RWPE2 (cell line): ENCODE results near the gene CCDC33.
A peak's percentile ranks its signal among the peaks of the same experiment; 100 is the strongest.

Experiments used
- ATAC-seq: fragments of 200-7000 bp; cut with Tn5 transposase; 3 replicates; pipeline ENCODE4 v1.9.1; 2021; ENCODE audit warnings: low read depth
- DNase-seq: peaks from one replicate; pipeline ENCODE4 v3.0.0-alpha.2; 2020; ENCODE audit warnings: low spot score
- H3K27ac ChIP-seq: fragments of 450-650 bp; 2 replicates; pipeline ENCODE4 v1.5.1; 2017; ENCODE audit warnings: mild to moderate bottlenecking; ENCODE audit not compliant: poor library complexity, severe bottlenecking
- H3K27me3 ChIP-seq: fragments of 250-450 bp; sonication (Bioruptor Pico); 2 replicates; pipeline ENCODE4 v1.5.1; 2021; ENCODE audit warnings: mild to moderate bottlenecking, moderate library complexity; ENCODE audit not compliant: insufficient read depth, poor library complexity, severe bottlenecking
- H3K36me3 ChIP-seq: fragments of 250-450 bp; sonication (Bioruptor Pico); 2 replicates; pipeline ENCODE4 v1.5.1; 2020; ENCODE audit warnings: low read depth, mild to moderate bottlenecking, moderate library complexity
- H3K4me1 ChIP-seq: fragments of 250-450 bp; sonication (Bioruptor Pico); 2 replicates; pipeline ENCODE4 v1.5.1; 2021; ENCODE audit warnings: mild to moderate bottlenecking, moderate library complexity; ENCODE audit not compliant: insufficient read depth, poor library complexity, severe bottlenecking
- H3K4me3 ChIP-seq: fragments of 250-450 bp; sonication (Bioruptor Pico); 2 replicates; pipeline ENCODE4 v1.5.1; 2021; ENCODE audit warnings: mild to moderate bottlenecking, moderate library complexity; ENCODE audit not compliant: severe bottlenecking
- H3K9me3 ChIP-seq: fragments of 250-450 bp; sonication (Bioruptor Pico); 2 replicates; pipeline ENCODE4 v1.5.1; 2021; ENCODE audit warnings: mild to moderate bottlenecking, moderate library complexity; ENCODE audit not compliant: severe bottlenecking
- TF ChIP-seq, protein P1 (sequence below): fragments of 450-650 bp; IDR thresholded peaks from one replicate; pipeline ENCODE4 v1.5.1; 2017; ENCODE audit warnings: mild to moderate bottlenecking, moderate library complexity; ENCODE audit not compliant: poor library complexity, severe bottlenecking

Gene CCDC33

DNA sequence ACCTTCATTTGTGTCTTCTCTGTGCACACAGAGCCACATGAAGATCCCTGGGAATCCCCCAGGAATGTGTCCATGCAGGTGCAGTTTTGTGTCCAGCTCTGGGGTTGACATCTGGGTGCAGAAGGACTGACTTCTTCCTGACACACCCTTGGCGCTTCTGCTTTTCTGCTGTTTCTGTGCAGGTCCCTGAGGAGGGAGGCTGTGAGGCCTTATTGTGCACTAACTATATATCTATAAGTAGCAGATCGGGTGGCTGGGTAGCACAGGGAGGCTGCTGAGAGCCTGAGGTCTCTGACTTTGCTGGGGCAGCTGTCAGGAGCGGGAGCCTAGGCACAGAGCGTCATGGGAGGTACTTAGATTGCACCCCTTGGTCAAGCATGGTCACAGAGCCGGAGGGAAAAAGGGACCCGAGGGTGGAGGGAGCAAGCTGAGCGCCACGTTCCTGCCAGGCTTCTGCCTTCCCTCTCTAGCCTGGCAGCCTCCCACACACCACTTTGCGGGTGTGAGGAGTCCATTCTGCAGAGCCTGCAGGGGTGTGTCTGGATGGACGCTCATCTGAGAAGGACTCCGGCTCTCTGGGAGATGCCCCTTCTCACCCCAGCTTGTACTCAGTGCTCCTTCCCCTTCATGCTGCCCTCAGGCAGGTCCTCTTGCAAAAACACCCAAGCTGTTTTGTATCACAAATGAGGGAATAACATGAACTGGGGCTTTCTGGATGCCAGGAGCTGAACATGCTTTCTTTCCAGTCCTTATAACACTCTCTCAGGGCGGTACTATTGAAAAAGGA, 23.9 kb downstream of the CCDC33 start:
- DNase-seq (no peak), ATAC-seq (no peak)
- H3K4me3 ChIP-seq = no peak overlapping the region
- H3K9me3 ChIP-seq = no peaks in the 10 kb centered on the region
- no peaks in the 10 kb centered on the region for H3K36me3 ChIP-seq
- peaks cover 39% of the 10 kb centered on the region for H3K27me3 ChIP-seq
- H3K27ac ChIP-seq = no peak overlapping the region
- no peaks in the 10 kb centered on the region for H3K4me1 ChIP-seq
- TF ChIP-seq, protein P1, sequence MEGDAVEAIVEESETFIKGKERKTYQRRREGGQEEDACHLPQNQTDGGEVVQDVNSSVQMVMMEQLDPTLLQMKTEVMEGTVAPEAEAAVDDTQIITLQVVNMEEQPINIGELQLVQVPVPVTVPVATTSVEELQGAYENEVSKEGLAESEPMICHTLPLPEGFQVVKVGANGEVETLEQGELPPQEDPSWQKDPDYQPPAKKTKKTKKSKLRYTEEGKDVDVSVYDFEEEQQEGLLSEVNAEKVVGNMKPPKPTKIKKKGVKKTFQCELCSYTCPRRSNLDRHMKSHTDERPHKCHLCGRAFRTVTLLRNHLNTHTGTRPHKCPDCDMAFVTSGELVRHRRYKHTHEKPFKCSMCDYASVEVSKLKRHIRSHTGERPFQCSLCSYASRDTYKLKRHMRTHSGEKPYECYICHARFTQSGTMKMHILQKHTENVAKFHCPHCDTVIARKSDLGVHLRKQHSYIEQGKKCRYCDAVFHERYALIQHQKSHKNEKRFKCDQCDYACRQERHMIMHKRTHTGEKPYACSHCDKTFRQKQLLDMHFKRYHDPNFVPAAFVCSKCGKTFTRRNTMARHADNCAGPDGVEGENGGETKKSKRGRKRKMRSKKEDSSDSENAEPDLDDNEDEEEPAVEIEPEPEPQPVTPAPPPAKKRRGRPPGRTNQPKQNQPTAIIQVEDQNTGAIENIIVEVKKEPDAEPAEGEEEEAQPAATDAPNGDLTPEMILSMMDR = no peak

DNA sequence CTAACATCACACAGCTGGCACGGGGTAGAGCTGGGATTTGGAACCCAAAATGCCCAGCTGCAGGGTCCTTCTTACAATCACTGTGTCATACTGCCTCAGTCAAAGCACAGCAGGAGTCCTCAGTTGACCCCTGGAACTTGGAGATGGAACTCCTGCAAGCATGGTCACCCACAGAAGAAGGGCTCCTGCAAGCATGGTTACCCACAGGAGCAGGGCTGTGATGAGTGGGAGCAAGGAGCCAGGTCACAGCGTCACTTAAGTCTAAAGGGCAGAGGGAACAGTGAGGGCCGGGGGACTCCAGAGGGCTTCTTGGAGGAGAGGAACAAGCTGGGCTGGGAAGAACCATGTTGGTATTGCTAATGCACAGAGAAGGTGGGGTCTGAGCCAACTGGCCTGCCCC, 24.9 kb downstream of the CCDC33 start:
- no peak overlapping the region for H3K27ac ChIP-seq
- peaks cover 39% of the 10 kb centered on the region for H3K27me3 ChIP-seq
- ATAC-seq (no peak), DNase-seq (no peak)
- H3K4me3 ChIP-seq = no peak overlapping the region
- no peaks in the 10 kb centered on the region for H3K9me3 ChIP-seq
- TF ChIP-seq, protein P1 = no peak
- H3K36me3 ChIP-seq = no peaks in the 10 kb centered on the region
- H3K4me1 ChIP-seq = no peaks in the 10 kb centered on the region

DNA sequence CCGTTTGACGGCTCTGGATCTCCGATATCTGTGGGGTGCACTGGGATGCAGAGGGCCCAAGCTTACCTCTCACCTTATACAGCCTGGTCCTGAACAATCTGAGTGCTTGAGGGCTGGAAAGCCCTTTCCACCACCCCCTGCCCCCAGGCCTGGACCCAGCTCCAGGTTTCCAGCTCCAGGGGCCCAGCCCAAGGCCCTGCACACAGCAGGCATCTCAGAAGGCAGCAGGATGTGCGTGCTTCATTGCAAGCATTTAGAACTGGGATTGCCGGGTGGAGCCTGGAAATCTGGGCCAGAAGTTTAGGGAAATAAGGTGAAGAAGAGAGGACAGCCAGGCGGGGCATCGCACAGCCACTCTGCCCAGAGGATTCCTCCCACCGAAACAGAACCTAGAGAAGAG, 25.6 kb downstream of the CCDC33 start:
- Histone ChIP-seq H3K9me3 (no peaks in the 10 kb centered on the region), H3K4me1 (no peaks in the 10 kb centered on the region), H3K27me3 (peaks cover 39% of the 10 kb centered on the region), H3K4me3 (no peak overlapping the region), H3K36me3 (no peaks in the 10 kb centered on the region), H3K27ac (no peak overlapping the region)
- ATAC-seq (no peak), DNase-seq (no peak)
- TF ChIP-seq, protein P1 = no peak

DNA sequence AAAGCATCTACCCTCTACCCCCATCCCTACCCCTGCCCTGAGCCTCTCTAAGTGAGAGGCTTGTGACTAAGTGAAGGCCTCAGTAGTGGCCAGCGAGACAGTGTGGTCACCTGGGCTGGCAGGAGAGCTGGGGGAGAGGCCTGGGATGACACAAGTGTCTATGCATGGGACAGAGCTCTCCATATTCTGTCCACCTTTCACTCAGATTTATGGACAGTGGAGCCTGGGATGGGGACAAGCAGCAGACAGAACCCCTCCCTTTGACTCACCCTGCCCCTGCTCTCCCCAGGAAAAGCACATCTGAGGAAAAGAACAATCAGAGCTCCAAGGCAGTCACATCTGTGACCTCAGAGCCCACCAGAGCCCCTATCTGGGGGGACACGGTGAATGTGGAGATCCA, 26.0 kb downstream of the CCDC33 start:
- Histone ChIP-seq H3K9me3 (no peaks in the 10 kb centered on the region), H3K36me3 (no peaks in the 10 kb centered on the region), H3K27me3 (peaks cover 39% of the 10 kb centered on the region), H3K4me1 (no peaks in the 10 kb centered on the region), H3K4me3 (no peak overlapping the region), H3K27ac (no peak overlapping the region)
- 0 out of 3 replicates have a peak, but pooled peaks have one; percentile 6 for ATAC-seq
- TF ChIP-seq, protein P1 = no peak
- DNase-seq = no peak

DNA sequence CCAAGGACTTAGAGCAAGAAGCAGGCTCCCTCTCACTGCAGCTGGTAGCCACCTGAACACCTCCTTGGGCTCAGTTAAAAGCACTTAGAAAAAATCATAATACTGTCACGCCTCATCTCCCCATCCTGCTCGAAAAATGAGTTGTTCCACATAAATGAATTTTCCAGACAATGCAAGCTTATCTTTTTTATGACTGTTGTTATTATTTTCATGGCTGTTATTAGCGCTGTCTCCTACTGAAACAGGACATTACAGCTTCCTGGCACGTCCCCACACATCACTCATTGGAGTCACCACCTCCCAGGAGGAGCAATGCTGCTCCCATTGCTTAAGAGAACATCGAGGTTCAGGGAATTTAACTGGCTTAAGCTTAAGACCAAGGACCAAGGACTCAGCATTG, 26.5 kb downstream of the CCDC33 start:
- TF ChIP-seq, protein P1 = no peak
- ATAC-seq (no peak), DNase-seq (no peak)
- Histone ChIP-seq H3K27ac (no peak overlapping the region), H3K4me1 (no peaks in the 10 kb centered on the region), H3K9me3 (no peaks in the 10 kb centered on the region), H3K36me3 (no peaks in the 10 kb centered on the region), H3K4me3 (no peak overlapping the region), H3K27me3 (peaks cover 38% of the 10 kb centered on the region)
